ENCODE results near the gene SLC39A11. TPM values are rescaled to one million over a fixed set of nuclear protein-coding genes. Genes with fewer than 3 reads are reported as not detected.
"Not testable (repeated sequence)": the region's sequence is repeated elsewhere in the genome, so short reads cannot be mapped to it uniquely, and the experiment has no call there.

The SLC39A11 gene
- total RNA-seq, 1 experiment from 2014 or later: 15.2 TPM

DNA sequence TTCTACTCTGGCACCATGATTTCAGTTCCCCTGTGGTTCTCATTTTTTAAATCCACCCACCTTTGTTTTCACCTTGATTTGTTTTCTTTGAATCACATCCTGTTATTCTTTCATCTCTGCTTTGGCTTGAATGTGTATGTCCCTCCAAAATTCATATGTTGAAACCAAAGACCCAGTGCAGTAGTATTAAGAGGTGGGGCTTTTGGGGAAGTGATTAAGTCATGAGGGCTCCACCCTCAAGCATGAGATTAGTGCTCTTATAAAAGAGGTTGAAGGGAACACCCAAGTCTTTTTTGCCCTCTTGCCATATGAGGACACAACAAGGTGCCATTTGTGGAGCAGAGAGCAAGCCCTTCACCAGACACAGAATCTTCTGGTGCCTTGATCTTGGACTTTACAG is 382.3 kb downstream of the SLC39A11 start:
- Mint-ChIP-seq H3K9me3 (peaks cover 4 to 5% of the 10 kb centered on the region in 2 experiments; a peak in 4 of 5 replicates), H3K27me3 (ENCODE audit: low read depth) (peaks cover 4% of the 10 kb centered on the region), H3K4me1 (no peaks in the 10 kb centered on the region), H3K27ac (no peak overlapping the region), H3K4me3 (no peak overlapping the region), H3K36me3 (ENCODE audit: insufficient read depth in 1 of 3, low read depth in 3 of 3) (peaks cover 0 to 7% (median 6%) of the 10 kb centered on the region in 3 experiments; a peak in 4 of 7 replicates)
- Histone ChIP-seq H3T11ph (ENCODE audit: low read length) (no peak overlapping the region), H2BK5ac (ENCODE audit: insufficient read length, low read length) (no peak overlapping the region), H2AFZ (ENCODE audit: low read length) (no peak overlapping the region), H3K18ac (ENCODE audit: insufficient read length, low read depth, low read length) (no peak overlapping the region), H3K79me2 (ENCODE audit: insufficient read depth, low read length) (no peaks in the 10 kb centered on the region), H3K4ac (ENCODE audit: low read depth, low read length) (no peak overlapping the region), H3K9me3 (ENCODE audit: control insufficient read depth, low read depth, low read length) (no peaks in the 10 kb centered on the region), H3K79me1 (ENCODE audit: insufficient read depth, low read depth, low read length, poor library complexity, severe bottlenecking) (no peaks in the 10 kb centered on the region), H3K23me2 (ENCODE audit: insufficient read length, low read depth, low read length, poor library complexity, severe bottlenecking) (no peaks in the 10 kb centered on the region), H3K14ac (ENCODE audit: insufficient read depth, low read length) (no peak overlapping the region), H3K27ac (ENCODE audit: insufficient read length, low read depth, low read length) (no peak overlapping the region), H4K5ac (ENCODE audit: insufficient read length, low read depth, low read length) (no peak overlapping the region), H4K91ac (ENCODE audit: insufficient read length, low read depth, low read length) (no peak overlapping the region), H3K27me3 (ENCODE audit: insufficient read depth, low read length) (no peaks in the 10 kb centered on the region; the same call in 1 of the 2 replicates), H3K4me1 (ENCODE audit: insufficient read depth, low read length) (no peaks in the 10 kb centered on the region), H3K4me2 (ENCODE audit: insufficient read depth, insufficient read length, low read length) (no peak overlapping the region), H3K56ac (ENCODE audit: insufficient read length, low read depth, low read length) (no peak overlapping the region), H2BK15ac (ENCODE audit: low read depth, low read length) (no peak overlapping the region), H2BK120ac (ENCODE audit: low read depth, low read length, poor library complexity, severe bottlenecking) (no peak overlapping the region), H2BK20ac (ENCODE audit: low read depth, low read length, poor library complexity, severe bottlenecking) (no peak overlapping the region), H4K8ac (replicated peaks; ENCODE audit: insufficient read length, low read depth, low read length) (no peak overlapping the region), H3K9ac (ENCODE audit: extremely low read depth, insufficient read length, low read length) (no peak overlapping the region), H2BK12ac (ENCODE audit: insufficient read length, low read depth, low read length) (no peak overlapping the region), H2AK5ac (ENCODE audit: insufficient read length, low read length) (no peak overlapping the region), H4K20me1 (ENCODE audit: control insufficient read depth, insufficient read depth, insufficient read length) (no peaks in the 10 kb centered on the region), H3K23ac (ENCODE audit: insufficient read length, low read depth, low read length) (no peak overlapping the region)
- TF ChIP-seq, protein P1, sequence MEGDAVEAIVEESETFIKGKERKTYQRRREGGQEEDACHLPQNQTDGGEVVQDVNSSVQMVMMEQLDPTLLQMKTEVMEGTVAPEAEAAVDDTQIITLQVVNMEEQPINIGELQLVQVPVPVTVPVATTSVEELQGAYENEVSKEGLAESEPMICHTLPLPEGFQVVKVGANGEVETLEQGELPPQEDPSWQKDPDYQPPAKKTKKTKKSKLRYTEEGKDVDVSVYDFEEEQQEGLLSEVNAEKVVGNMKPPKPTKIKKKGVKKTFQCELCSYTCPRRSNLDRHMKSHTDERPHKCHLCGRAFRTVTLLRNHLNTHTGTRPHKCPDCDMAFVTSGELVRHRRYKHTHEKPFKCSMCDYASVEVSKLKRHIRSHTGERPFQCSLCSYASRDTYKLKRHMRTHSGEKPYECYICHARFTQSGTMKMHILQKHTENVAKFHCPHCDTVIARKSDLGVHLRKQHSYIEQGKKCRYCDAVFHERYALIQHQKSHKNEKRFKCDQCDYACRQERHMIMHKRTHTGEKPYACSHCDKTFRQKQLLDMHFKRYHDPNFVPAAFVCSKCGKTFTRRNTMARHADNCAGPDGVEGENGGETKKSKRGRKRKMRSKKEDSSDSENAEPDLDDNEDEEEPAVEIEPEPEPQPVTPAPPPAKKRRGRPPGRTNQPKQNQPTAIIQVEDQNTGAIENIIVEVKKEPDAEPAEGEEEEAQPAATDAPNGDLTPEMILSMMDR (conservative IDR thresholded peaks at IDR 0.05): no peak
- no peak for DNase-seq

DNA sequence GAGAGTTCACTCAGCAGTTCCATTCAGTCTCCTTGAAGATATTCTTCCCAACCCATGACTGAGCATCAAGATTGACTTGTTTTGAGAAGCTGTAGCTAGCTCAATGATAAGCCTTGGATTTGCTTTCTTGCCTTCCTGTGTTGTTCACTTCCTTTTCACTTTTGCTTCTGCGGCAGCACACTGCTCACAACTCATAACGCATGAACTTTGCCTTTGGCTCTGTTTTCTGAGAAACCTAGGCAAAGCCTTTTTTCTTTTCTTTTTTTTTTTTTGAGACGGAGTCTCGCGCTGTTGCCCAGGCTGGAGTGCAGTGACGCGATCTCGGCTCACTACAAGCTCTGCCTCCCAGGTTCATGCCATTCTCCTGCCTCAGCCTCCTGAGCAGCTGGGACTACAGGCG is 383.8 kb downstream of the SLC39A11 start:
- not testable (repeated sequence) for H2BK12ac ChIP-seq (ENCODE audit: insufficient read length, low read depth, low read length); H3K79me1 ChIP-seq (ENCODE audit: insufficient read depth, low read depth, low read length, poor library complexity, severe bottlenecking); DNase-seq; H3K23ac ChIP-seq (ENCODE audit: insufficient read length, low read depth, low read length); H2BK15ac ChIP-seq (ENCODE audit: low read depth, low read length); H3K27me3 ChIP-seq (ENCODE audit: insufficient read depth, low read length); H3K18ac ChIP-seq (ENCODE audit: insufficient read length, low read depth, low read length); H4K91ac ChIP-seq (ENCODE audit: insufficient read length, low read depth, low read length); H3K27ac Mint-ChIP-seq; H3K9ac ChIP-seq (ENCODE audit: extremely low read depth, insufficient read length, low read length); H2BK120ac ChIP-seq (ENCODE audit: low read depth, low read length, poor library complexity, severe bottlenecking); H3K4me1 ChIP-seq (ENCODE audit: insufficient read depth, low read length); H3K4me1 Mint-ChIP-seq; H2BK5ac ChIP-seq (ENCODE audit: insufficient read length, low read length); H2BK20ac ChIP-seq (ENCODE audit: low read depth, low read length, poor library complexity, severe bottlenecking); H3K27ac ChIP-seq (ENCODE audit: insufficient read length, low read depth, low read length); H3K4me2 ChIP-seq (ENCODE audit: insufficient read depth, insufficient read length, low read length); H3K36me3 Mint-ChIP-seq (ENCODE audit: insufficient read depth in 1 of 3, low read depth in 3 of 3); H2AFZ ChIP-seq (ENCODE audit: low read length); H2AK5ac ChIP-seq (ENCODE audit: insufficient read length, low read length); H3K56ac ChIP-seq (ENCODE audit: insufficient read length, low read depth, low read length); H3K9me3 ChIP-seq (ENCODE audit: control insufficient read depth, low read depth, low read length); H3K23me2 ChIP-seq (ENCODE audit: insufficient read length, low read depth, low read length, poor library complexity, severe bottlenecking); H4K8ac ChIP-seq (replicated peaks; ENCODE audit: insufficient read length, low read depth, low read length); H3K4ac ChIP-seq (ENCODE audit: low read depth, low read length); H3K27me3 Mint-ChIP-seq (ENCODE audit: low read depth); H4K5ac ChIP-seq (ENCODE audit: insufficient read length, low read depth, low read length); H4K20me1 ChIP-seq (ENCODE audit: control insufficient read depth, insufficient read depth, insufficient read length); H3K14ac ChIP-seq (ENCODE audit: insufficient read depth, low read length); H3T11ph ChIP-seq (ENCODE audit: low read length); H3K9me3 Mint-ChIP-seq; H3K79me2 ChIP-seq (ENCODE audit: insufficient read depth, low read length); H3K4me3 Mint-ChIP-seq
- WGBS (ENCODE audit: extremely low coverage, insufficient read length, low lambda C conversion rate): no CpG with 5 or more reads among the region's 9 CpGs
